ENCODE data around the gene UNC5A. TPM values are rescaled to one million over a fixed set of nuclear protein-coding genes. Genes with fewer than 3 reads are reported as not detected.

UNC5A gene
- total RNA-seq, 2 experiments from 2014 or later, result not detected

DNA sequence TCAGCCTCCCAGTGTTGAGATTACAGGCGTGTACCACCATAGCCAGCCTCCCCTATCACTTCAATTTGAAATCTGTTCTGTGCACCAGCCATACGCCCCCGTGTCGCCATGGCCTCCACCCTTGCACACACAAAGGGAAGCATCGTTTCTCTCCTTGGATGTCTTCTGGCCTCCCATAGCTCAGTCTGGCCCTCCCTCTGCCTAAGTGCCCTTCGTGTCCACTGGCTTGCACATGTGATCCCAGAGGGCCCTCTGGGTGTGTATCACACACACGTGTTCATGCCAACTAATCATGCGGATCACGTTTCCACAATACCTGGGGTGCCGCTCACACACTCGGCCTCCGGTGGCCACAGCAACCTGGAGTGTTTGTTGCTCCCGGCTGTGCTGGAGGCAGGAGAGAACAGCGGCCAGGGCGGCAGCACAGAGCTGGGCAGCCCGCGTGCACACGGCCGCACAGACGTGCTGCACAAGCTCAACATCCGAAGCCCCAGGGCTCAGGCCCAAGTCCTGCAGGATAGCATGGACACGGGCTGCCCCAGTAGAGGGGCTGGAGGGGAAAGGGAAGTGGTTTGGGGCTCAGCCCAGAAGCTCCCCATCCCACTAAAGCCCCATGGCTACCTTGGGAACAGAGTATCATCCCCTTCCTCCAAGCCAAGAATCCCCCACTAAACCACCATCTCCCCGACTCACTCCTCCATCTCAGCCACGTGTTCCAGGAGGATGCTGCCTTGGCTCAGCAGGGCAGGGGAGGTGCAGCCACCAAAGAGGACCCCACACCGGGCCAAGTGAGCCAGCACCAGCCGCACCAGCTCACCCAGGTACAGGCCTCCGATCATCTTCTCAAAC lies 77.9 kb downstream of the UNC5A start:
- no peaks in the 10 kb centered on the region for H3K9me3 Mint-ChIP-seq
- H3K4me1 Mint-ChIP-seq (ENCODE audit: low read depth), result no peaks in the 10 kb centered on the region
- TF ChIP-seq, protein P1, sequence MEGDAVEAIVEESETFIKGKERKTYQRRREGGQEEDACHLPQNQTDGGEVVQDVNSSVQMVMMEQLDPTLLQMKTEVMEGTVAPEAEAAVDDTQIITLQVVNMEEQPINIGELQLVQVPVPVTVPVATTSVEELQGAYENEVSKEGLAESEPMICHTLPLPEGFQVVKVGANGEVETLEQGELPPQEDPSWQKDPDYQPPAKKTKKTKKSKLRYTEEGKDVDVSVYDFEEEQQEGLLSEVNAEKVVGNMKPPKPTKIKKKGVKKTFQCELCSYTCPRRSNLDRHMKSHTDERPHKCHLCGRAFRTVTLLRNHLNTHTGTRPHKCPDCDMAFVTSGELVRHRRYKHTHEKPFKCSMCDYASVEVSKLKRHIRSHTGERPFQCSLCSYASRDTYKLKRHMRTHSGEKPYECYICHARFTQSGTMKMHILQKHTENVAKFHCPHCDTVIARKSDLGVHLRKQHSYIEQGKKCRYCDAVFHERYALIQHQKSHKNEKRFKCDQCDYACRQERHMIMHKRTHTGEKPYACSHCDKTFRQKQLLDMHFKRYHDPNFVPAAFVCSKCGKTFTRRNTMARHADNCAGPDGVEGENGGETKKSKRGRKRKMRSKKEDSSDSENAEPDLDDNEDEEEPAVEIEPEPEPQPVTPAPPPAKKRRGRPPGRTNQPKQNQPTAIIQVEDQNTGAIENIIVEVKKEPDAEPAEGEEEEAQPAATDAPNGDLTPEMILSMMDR (IDR thresholded peaks at IDR 0.05), result no peak
- H3K4me3 Mint-ChIP-seq, result no peak overlapping the region
- H3K36me3 ChIP-seq (ENCODE audit: insufficient read depth, low read length), result no peaks in the 10 kb centered on the region
- intact Hi-C loops (cut with DNase I, micrococcal nuclease), result no loop called here
- no peaks in the 10 kb centered on the region for H3K36me3 Mint-ChIP-seq (ENCODE audit: low read depth)
- H3K27me3 Mint-ChIP-seq, result no peaks in the 10 kb centered on the region
- H3K27me3 ChIP-seq (ENCODE audit: control insufficient read depth in 1 of 2, insufficient read depth in 2 of 2, low read length in 2 of 2), result no peaks in the 10 kb centered on the region
- no peak for ATAC-seq (ENCODE audit: poor library complexity)
- no peak for DNase-seq
- H3K27ac ChIP-seq (ENCODE audit: low read depth in 1 of 2, low read length in 2 of 2), result no peak overlapping the region
- POLR2A ChIA-PET, result no interaction called here
- H3K27ac Mint-ChIP-seq, result no peak overlapping the region
- peaks cover 0 to 5% of the 10 kb centered on the region in 2 experiments for H3K9me3 ChIP-seq (ENCODE audit: control insufficient read depth in 1 of 2, insufficient read depth in 1 of 2, low read length in 2 of 2)
- CTCF ChIA-PET, result no interaction called here
- peaks cover 4% of the 10 kb centered on the region for H3K4me1 ChIP-seq (ENCODE audit: insufficient read depth, low read length)
- H3K4me3 ChIP-seq (ENCODE audit: low read length), result no peak overlapping the region

- Histone ChIP-seq H3K4me1 (ENCODE audit: insufficient read depth, low read length) (peaks cover 4% of the 10 kb centered on the region), H3K36me3 (ENCODE audit: insufficient read depth, low read length) (no peaks in the 10 kb centered on the region), H3K4me3 (ENCODE audit: low read length) (no peak overlapping the region), H3K27ac (ENCODE audit: low read depth in 1 of 2, low read length in 2 of 2) (no peak overlapping the region), H3K9me3 (ENCODE audit: control insufficient read depth in 1 of 2, insufficient read depth in 1 of 2, low read length in 2 of 2) (peaks cover 0 to 5% of the 10 kb centered on the region in 2 experiments), H3K27me3 (ENCODE audit: control insufficient read depth in 1 of 2, insufficient read depth in 2 of 2, low read length in 2 of 2) (no peaks in the 10 kb centered on the region)
- Mint-ChIP-seq H3K9me3 (no peaks in the 10 kb centered on the region), H3K4me3 (no peak overlapping the region), H3K27me3 (no peaks in the 10 kb centered on the region), H3K36me3 (ENCODE audit: low read depth) (no peaks in the 10 kb centered on the region), H3K27ac (no peak overlapping the region), H3K4me1 (ENCODE audit: low read depth) (no peaks in the 10 kb centered on the region)
- intact Hi-C loops (cut with DNase I, micrococcal nuclease), result no loop called here
- DNase-seq, result no peak
- ChIA-PET CTCF (no interaction called here), POLR2A (no interaction called here)
- TF ChIP-seq, protein P1 (IDR thresholded peaks at IDR 0.05), result no peak
- no peak for ATAC-seq (ENCODE audit: poor library complexity)
These were observed 78.5 kb downstream of the UNC5A start for GRCh38 chr5:176888865-176889165.

DNA sequence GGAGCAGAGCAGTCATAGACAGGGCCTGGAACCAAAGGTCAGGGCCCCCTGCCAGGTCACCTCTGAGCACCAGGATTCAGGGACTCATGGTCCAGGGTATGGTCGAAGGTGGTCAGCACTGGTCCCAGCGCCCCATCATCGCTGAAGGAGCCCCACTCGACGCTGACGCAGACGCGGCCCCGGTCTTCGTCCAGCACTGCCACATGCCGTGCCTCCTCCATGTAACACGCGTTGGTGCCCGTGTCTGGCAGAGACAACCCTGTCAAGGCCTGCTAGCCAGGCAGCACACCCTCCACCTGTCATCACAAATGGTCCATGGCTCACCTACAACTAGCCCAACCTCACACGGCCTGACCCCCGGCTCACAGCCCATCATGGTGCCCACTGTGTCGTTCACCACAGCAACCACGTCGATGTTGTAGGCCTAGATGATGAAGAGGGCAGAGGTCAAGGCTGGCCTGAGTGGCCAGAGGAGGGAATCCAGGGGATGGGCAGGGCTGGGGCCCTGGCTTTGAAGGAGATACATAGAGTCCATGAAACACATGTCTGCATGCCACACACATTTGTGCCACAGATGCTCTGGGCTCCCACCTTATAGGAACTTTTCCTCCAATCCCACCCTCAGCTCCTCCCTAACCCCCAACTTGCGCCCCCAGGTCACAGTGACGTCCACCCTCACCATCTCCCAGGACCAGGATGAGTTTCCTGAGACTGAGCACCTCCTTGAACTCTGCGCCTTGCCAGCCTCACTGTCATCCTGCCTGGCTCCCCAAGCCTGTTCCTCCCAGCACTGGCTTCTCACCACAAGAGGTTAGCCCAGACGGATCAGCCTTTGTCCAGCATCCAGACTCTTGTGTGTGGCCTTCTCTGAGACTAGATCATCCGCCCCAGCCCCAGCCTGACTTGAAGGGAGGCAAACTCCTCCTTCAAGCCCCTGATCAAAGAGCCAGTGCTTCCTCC lies 79.2 kb downstream of the UNC5A start:
- no peak overlapping the region for H3K4me3 ChIP-seq (ENCODE audit: low read length)
- ChIA-PET POLR2A (no interaction called here), CTCF (no interaction called here)
- no peaks in the 10 kb centered on the region for H3K9me3 Mint-ChIP-seq
- no peak for DNase-seq
- no peak overlapping the region for H3K27ac ChIP-seq (ENCODE audit: low read depth in 1 of 2, low read length in 2 of 2)
- ATAC-seq (ENCODE audit: poor library complexity), result no peak
- TF ChIP-seq, protein P1 (IDR thresholded peaks at IDR 0.05), result no peak
- H3K27me3 Mint-ChIP-seq, result no peaks in the 10 kb centered on the region
- no peaks in the 10 kb centered on the region for H3K36me3 ChIP-seq (ENCODE audit: insufficient read depth, low read length)
- H3K27me3 ChIP-seq (ENCODE audit: control insufficient read depth in 1 of 2, insufficient read depth in 2 of 2, low read length in 2 of 2), result no peaks in the 10 kb centered on the region
- intact Hi-C loops (cut with DNase I, micrococcal nuclease), result no loop called here
- H3K9me3 ChIP-seq (ENCODE audit: control insufficient read depth in 1 of 2, insufficient read depth in 1 of 2, low read length in 2 of 2), result peaks cover 0 to 5% of the 10 kb centered on the region in 2 experiments
- H3K4me3 Mint-ChIP-seq, result no peak overlapping the region
- no peaks in the 10 kb centered on the region for H3K36me3 Mint-ChIP-seq (ENCODE audit: low read depth)
- H3K27ac Mint-ChIP-seq, result no peak overlapping the region
- H3K4me1 Mint-ChIP-seq (ENCODE audit: low read depth), result no peaks in the 10 kb centered on the region
- peaks cover 4% of the 10 kb centered on the region for H3K4me1 ChIP-seq (ENCODE audit: insufficient read depth, low read length)

Measured in CD4-positive, alpha-beta T cell (primary cell).